H9 (cell line): ENCODE data around the gene B3GNT4. TPM values are rescaled to one million over a fixed set of nuclear protein-coding genes. Genes with fewer than 3 reads are reported as not detected.

Source experiments
- DNase-seq: peaks from one replicate; pipeline ENCODE4 v3.0.0-alpha.2; 2017
- H2AFZ ChIP-seq: one replicate; pipeline ENCODE4 v1.6.1; 2013; ENCODE audit warnings: mild to moderate bottlenecking, low read length, control low read depth, moderate library complexity
- H2AK5ac ChIP-seq: 2 replicates; pipeline ENCODE4 v1.6.1; 2013; ENCODE audit warnings: low read length, control low read depth, mixed read lengths; ENCODE audit not compliant: insufficient read length
- H2BK120ac ChIP-seq: one replicate; pipeline ENCODE4 v1.6.1; 2013; ENCODE audit warnings: low read depth, mild to moderate bottlenecking, low read length, control low read depth, inconsistent platforms; ENCODE audit not compliant: poor library complexity, severe bottlenecking
- H2BK12ac ChIP-seq: 2 replicates; pipeline ENCODE4 v1.6.1; 2013; ENCODE audit warnings: low read length, control low read depth, mixed read lengths, low read depth; ENCODE audit not compliant: insufficient read length
- H2BK15ac ChIP-seq: 2 replicates; pipeline ENCODE4 v1.6.1; 2013; ENCODE audit warnings: low read depth, low read length, control low read depth
- H2BK20ac ChIP-seq: one replicate; pipeline ENCODE4 v1.6.1; 2013; ENCODE audit warnings: low read depth, mild to moderate bottlenecking, low read length, control low read depth, inconsistent platforms; ENCODE audit not compliant: poor library complexity, severe bottlenecking
- H2BK5ac ChIP-seq: 2 replicates; pipeline ENCODE4 v1.6.1; 2013; ENCODE audit warnings: low read length, control low read depth, mixed read lengths; ENCODE audit not compliant: insufficient read length
- H3K14ac ChIP-seq: 2 replicates; pipeline ENCODE4 v1.6.1; 2013; ENCODE audit warnings: low read length, control low read depth; ENCODE audit not compliant: insufficient read depth
- H3K18ac ChIP-seq: 2 replicates; pipeline ENCODE4 v1.6.1; 2013; ENCODE audit warnings: low read depth, mild to moderate bottlenecking, mixed read lengths, low read length, control low read depth; ENCODE audit not compliant: insufficient read length
- H3K23ac ChIP-seq: 2 replicates; pipeline ENCODE4 v1.6.1; 2013; ENCODE audit warnings: low read length, control low read depth, mixed read lengths, low read depth; ENCODE audit not compliant: insufficient read length
- H3K23me2 ChIP-seq: 2 replicates; pipeline ENCODE4 v1.6.1; 2013; ENCODE audit warnings: low read depth, mild to moderate bottlenecking, mixed read lengths, low read length, control low read depth; ENCODE audit not compliant: insufficient read length, poor library complexity, severe bottlenecking
- H3K27ac ChIP-seq: 2 replicates; pipeline ENCODE4 v1.5.1; 2013; ENCODE audit warnings: low read length, control low read depth, mixed read lengths, low read depth; ENCODE audit not compliant: insufficient read length
- H3K27me3 ChIP-seq: 2 replicates; pipeline ENCODE4 v1.6.1; 2013; ENCODE audit warnings: low read length, control low read depth, inconsistent platforms; ENCODE audit not compliant: insufficient read depth
- H3K4ac ChIP-seq: 2 replicates; pipeline ENCODE4 v1.6.1; 2013; ENCODE audit warnings: low read depth, mild to moderate bottlenecking, control low read depth, inconsistent platforms, low read length, moderate library complexity
- H3K4me1 ChIP-seq: 2 replicates; pipeline ENCODE4 v1.6.1; 2013; ENCODE audit warnings: low read length, control low read depth, inconsistent platforms; ENCODE audit not compliant: insufficient read depth
- H3K4me2 ChIP-seq: 2 replicates; pipeline ENCODE4 v1.6.1; 2013; ENCODE audit warnings: low read length, control low read depth, mixed read lengths; ENCODE audit not compliant: insufficient read length, insufficient read depth
- H3K56ac ChIP-seq: 2 replicates; pipeline ENCODE4 v1.6.1; 2013; ENCODE audit warnings: low read depth, mild to moderate bottlenecking, mixed read lengths, low read length, control low read depth; ENCODE audit not compliant: insufficient read length
- H3K79me1 ChIP-seq: 2 replicates; pipeline ENCODE4 v1.6.1; 2013; ENCODE audit warnings: low read depth, mild to moderate bottlenecking, moderate library complexity, low read length, control low read depth, inconsistent platforms; ENCODE audit not compliant: insufficient read depth, poor library complexity, severe bottlenecking
- H3K79me2 ChIP-seq: 2 replicates; pipeline ENCODE4 v1.6.1; 2013; ENCODE audit warnings: low read length, control low read depth, inconsistent platforms; ENCODE audit not compliant: insufficient read depth
- H3K9ac ChIP-seq: 2 replicates; pipeline ENCODE4 v1.6.1; 2013; ENCODE audit warnings: low read length, control low read depth, mixed read lengths; ENCODE audit not compliant: insufficient read length; ENCODE audit errors: extremely low read depth
- H3K9me3 ChIP-seq: one replicate; pipeline ENCODE4 v1.6.1; 2013; ENCODE audit warnings: low read depth, low read length, inconsistent platforms; ENCODE audit not compliant: control insufficient read depth
- H3T11ph ChIP-seq: one replicate; pipeline ENCODE4 v1.6.1; 2013; ENCODE audit warnings: mild to moderate bottlenecking, low read length, control low read depth, inconsistent platforms
- H4K20me1 ChIP-seq: one replicate; pipeline ENCODE4 v1.6.1; 2013; ENCODE audit not compliant: control insufficient read depth, insufficient read length, insufficient read depth
- H4K5ac ChIP-seq: 2 replicates; pipeline ENCODE4 v1.6.1; 2013; ENCODE audit warnings: low read depth, mild to moderate bottlenecking, mixed read lengths, low read length, control low read depth; ENCODE audit not compliant: insufficient read length
- H4K8ac ChIP-seq: replicated peaks from 2 replicates; pipeline ENCODE4 v1.6.1; 2013; ENCODE audit warnings: low read length, control low read depth, mixed read lengths, low read depth; ENCODE audit not compliant: insufficient read length
- H4K91ac ChIP-seq: 2 replicates; pipeline ENCODE4 v1.6.1; 2013; ENCODE audit warnings: low read depth, mild to moderate bottlenecking, moderate library complexity, mixed read lengths, low read length, control low read depth; ENCODE audit not compliant: insufficient read length
- H3K27ac Mint-ChIP-seq, 3 experiments: 2 replicates in 2 of 3; 3 replicates in 1 of 3; pipeline ENCODE4 v1.8.0; 2020 to 2021; ENCODE audit warnings: mixed read lengths in 3 of 3, mild to moderate bottlenecking in 1 of 3, moderate library complexity in 1 of 3
- H3K27me3 Mint-ChIP-seq: 2 replicates; pipeline ENCODE4 v1.8.0; 2021; ENCODE audit warnings: low read depth, mild to moderate bottlenecking, moderate library complexity, mixed read lengths
- H3K36me3 Mint-ChIP-seq, 3 experiments: 2 replicates in 2 of 3; 3 replicates in 1 of 3; pipeline ENCODE4 v1.8.0; 2020 to 2021; ENCODE audit warnings: low read depth in 3 of 3, mixed read lengths in 3 of 3; ENCODE audit not compliant: insufficient read depth in 1 of 3
- H3K4me1 Mint-ChIP-seq, 2 experiments: 2 replicates each; pipeline ENCODE4 v1.8.0; 2020; ENCODE audit warnings: mixed read lengths in 2 of 2
- H3K4me3 Mint-ChIP-seq, 2 experiments: 2 replicates in 1 of 2; 3 replicates in 1 of 2; pipeline ENCODE4 v1.8.0; 2020 to 2021; ENCODE audit warnings: mild to moderate bottlenecking in 2 of 2, mixed read lengths in 2 of 2, moderate library complexity in 1 of 2
- H3K9me3 Mint-ChIP-seq, 2 experiments: 2 replicates in 1 of 2; 3 replicates in 1 of 2; pipeline ENCODE4 v1.8.0; 2020; ENCODE audit warnings: mild to moderate bottlenecking in 2 of 2, mixed read lengths in 2 of 2, moderate library complexity in 1 of 2
- CTCF ChIP-seq: fragments of 200-600 bp; sonication (generic); conservative IDR thresholded peaks from 3 replicates; pipeline ENCODE4 v1.8.0; 2021; ENCODE audit warnings: antibody characterized with exemption, mild to moderate bottlenecking
- WGBS: extraction: QIAGEN DNeasy Blood & Tissue Kit; methylation state at CpG from one replicate; pipeline ENCODE4 v1.1.7; 2013; ENCODE audit warnings: missing lambda C conversion rate, low lambda C conversion rate, mixed read lengths; ENCODE audit not compliant: insufficient read length; ENCODE audit errors: extremely low coverage; 5-methylcytosine and 5-hydroxymethylcytosine counted together
- total RNA-seq: library from RNA; stranded (reverse); gene quantifications from 2 replicates; pipeline ENCODE4 v1.2.1, GENCODE V29; 2021

B3GNT4 gene
- total RNA-seq, 1 experiment from 2014 or later, result 1.0 TPM

- H3K4me1 ChIP-seq, result no peaks in the 10 kb centered on the region
- no peak overlapping the region for H2BK20ac ChIP-seq
- no peak overlapping the region for H3K27ac ChIP-seq
- H3K4me1 Mint-ChIP-seq, result peaks cover 11% of the 10 kb centered on the region in 2 experiments
- no peaks in the 10 kb centered on the region; a peak in 1 of 5 replicates for H3K9me3 Mint-ChIP-seq
- no peak overlapping the region for H4K91ac ChIP-seq
- H2BK15ac ChIP-seq, result no peak overlapping the region
- H3K18ac ChIP-seq, result no peak overlapping the region
- H4K20me1 ChIP-seq, result no peaks in the 10 kb centered on the region
- H3K27me3 ChIP-seq, result no peaks in the 10 kb centered on the region
- no peak overlapping the region for H4K5ac ChIP-seq
- no peak overlapping the region for H3T11ph ChIP-seq
- H3K14ac ChIP-seq, result no peak overlapping the region
- no peak overlapping the region for H2BK12ac ChIP-seq
- no peaks in the 10 kb centered on the region for H3K23me2 ChIP-seq
- TF ChIP-seq CTCF, result no peak
- H3K27ac Mint-ChIP-seq, result 0 out of 7 replicates have a peak overlapping the region, but pooled peaks of 1 of the 3 experiments have one; percentile 11
- H3K79me1 ChIP-seq, result no peaks in the 10 kb centered on the region
- H3K4me2 ChIP-seq, result no peak overlapping the region
- no peak overlapping the region for H3K23ac ChIP-seq
- H3K4me3 Mint-ChIP-seq, result no peak overlapping the region
- no peak overlapping the region for H2BK120ac ChIP-seq
- no peak overlapping the region for H3K4ac ChIP-seq
- H2BK5ac ChIP-seq, result no peak overlapping the region
- H3K27me3 Mint-ChIP-seq, result no peaks in the 10 kb centered on the region
- no peaks in the 10 kb centered on the region for H3K36me3 Mint-ChIP-seq
- no peak for DNase-seq
- no CpG with 5 or more reads among the region's 10 CpGs for WGBS
- H3K9ac ChIP-seq, result no peak overlapping the region
- no peak overlapping the region for H2AK5ac ChIP-seq
- no peak overlapping the region for H2AFZ ChIP-seq
- no peaks in the 10 kb centered on the region for H3K9me3 ChIP-seq
- no peaks in the 10 kb centered on the region for H3K79me2 ChIP-seq
- no peak overlapping the region for H4K8ac ChIP-seq
- no peak overlapping the region for H3K56ac ChIP-seq
These were observed 47.8 kb upstream of the B3GNT4 start for GRCh38 chr12:122155705-122156104.
